Left hindlimb (tissue), 1 donor: ENCODE data around the gene NR3C2.
A peak's percentile ranks its signal among the peaks of the same experiment; 100 is the strongest.

Experiments
- DNase-seq: peaks from one replicate; pipeline ENCODE4 v3.0.0-alpha.2; 2018

Gene NR3C2

DNA sequence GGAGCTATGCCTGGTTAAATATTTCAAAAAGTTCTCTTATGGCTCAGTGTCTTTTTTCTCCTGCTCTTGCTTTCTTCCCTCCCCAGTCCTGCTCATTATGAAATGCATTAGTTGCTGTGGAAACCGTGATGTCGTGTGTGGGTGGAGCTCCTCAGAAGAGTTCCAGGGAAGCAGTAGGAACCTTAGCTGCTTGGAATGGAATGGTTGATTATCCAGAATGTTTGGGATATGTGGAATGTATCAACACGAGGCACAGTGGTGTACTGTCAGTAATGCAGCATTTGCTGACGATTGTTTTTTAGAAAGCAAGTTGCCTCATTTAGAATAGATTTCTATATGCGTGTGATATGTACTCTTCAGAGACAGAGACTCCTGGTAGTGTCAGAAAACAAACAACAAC lies 377.1 kb downstream of the NR3C2 start:
- DNase-seq = peak; percentile 60

DNA sequence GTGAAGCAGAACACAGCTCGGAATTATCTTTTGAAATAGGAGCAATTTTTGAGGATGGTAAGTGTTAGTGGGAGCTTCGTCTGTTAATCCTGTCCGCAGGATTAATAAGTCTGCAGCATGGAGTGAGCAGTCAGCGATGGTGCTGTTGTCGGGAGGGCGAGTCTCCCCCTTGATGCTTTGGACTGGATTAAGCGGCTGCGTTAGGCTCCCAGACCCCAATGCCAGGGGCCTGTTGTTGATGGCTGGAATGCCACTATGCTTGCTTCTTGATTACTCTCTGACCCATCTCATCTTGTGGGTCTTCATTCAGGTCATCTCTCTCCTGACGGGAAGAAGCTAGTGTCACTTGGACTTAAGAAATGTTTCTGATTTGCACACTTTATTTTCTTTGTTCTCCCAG lies 377.8 kb downstream of the NR3C2 start:
- DNase-seq = no peak

GRCh38 chr4:148062301-148062950 lies 379.8 kb downstream of the NR3C2 start:
- no peak for DNase-seq

DNA sequence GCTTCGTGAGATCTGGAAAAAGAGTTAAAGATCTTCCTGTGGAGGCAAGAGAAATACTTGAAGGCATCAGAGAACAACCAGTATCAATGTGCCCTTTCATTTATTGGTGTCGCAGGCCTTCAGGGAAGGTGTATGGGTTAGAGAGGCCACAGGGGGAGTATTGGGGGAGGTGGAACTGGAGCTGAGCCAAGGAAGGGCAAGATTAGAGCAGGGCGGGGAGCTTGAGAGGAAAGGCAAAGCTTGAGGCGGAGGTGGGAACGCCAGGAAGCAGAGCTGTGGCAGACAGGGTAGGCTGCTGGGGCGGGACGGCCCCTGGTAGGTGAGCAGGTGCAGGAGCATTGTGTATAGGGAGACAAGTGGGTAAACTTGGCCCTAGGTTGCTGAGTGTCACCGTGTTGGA lies 380.4 kb downstream of the NR3C2 start:
- DNase-seq = no peak

- DNase-seq = no peak
Observed at GRCh38 chr4:148061141-148061481, 381.1 kb downstream of the NR3C2 start.

- DNase-seq = no peak
Observed at GRCh38 chr4:148060264-148061140, 381.7 kb downstream of the NR3C2 start.

GRCh38 chr4:148059617-148060180 lies 382.5 kb downstream of the NR3C2 start:
- no peak for DNase-seq

DNA sequence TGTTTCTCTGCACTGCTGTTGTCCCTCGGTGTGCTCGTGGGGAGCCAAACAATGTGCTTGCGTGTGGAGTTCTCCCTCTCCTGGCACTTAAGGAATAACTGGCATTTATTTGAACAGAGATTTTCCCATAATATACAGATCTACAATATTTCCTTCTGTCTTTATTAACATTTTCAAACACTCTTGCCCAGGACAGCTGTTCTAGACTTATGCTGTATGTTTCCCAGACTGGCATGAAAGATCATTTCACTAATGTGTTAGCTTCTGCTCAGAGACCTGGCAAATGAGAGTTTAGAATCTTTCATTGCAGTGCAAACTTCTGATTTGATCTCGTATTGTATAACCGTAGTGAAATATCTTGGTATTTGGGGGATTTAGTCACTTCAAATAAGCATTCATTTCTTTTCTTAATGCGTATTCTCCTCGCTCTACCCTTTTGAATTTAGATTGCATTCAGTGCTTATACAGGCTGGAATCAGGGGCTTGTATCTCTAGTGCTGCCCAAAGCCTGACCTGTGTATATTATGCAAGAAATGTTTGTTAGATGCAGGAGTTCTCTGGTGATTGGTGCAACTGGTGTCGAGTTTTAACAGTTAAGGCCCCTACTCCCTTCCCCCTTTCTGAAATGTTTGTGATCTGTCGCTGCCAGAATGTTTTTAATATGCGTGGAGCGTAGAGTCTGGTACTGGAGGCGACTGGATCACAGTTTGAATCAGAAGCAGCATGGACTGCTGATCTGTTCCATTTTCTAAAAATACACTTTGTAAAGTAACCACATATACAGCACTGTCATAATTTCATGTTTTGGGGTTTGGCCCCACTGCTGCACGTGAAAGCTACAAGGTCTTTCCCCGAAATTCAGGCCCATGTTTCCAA lies 384.0 kb downstream of the NR3C2 start:
- no peak for DNase-seq

DNA sequence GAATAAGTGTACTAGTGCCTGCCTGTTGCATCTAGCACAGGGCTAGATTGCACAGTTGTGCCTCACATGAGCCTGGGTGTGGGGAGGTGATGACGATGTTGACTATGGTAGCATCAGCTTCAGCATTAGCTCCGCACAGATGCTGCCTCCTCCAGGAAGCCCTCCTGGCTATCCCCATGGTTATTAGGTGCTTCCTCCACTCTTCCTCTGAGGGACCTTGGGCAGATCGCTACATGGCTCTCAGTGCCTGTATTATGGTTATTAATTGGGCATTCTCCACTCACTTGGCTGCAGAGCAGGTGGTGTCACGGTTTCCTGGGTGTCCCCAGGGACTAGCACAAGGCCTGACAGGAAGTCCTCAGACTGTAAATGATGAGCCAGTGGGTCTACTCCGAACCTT lies 384.7 kb downstream of the NR3C2 start:
- DNase-seq = no peak

- DNase-seq = no peak
Observed at GRCh38 chr4:148056879-148057278, 385.3 kb downstream of the NR3C2 start.

DNA sequence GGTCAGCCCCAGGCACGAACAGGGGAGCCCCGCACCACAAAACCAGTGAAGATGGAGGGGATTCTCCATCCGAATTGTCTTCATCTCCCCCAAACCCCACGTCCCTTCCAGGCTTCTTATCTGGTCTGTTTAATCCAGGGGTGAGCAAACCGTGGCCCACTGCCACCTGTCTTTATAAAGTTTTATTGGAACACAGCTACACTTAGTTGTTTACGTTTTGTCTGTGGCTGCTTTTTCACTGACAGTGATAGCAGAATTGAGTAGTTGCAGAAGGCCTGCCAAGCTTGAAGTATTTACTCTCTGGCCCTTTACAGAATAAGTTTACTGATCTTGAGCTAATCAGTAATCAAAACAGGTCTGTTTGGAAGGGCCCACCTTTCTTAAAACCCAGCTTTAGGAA lies 386.4 kb downstream of the NR3C2 start:
- no peak for DNase-seq

DNA sequence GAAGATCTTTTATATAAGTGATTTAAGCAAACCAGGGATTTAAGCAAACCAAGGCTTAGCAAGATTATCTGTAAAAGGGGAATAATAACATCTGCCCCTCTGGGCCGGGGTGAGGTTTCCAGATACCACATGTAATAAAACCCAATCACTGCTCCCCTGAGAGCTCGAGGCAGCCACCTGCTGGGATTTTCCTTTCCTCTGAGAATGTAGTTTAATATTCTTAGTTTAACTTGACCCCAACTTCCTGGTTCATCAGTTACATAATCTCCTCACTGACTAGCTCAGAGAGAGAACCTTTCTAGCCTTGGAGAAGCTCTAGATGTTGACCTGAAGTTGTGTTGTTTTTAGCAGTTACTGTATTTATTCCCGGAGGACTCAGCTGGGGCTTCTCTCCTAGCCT lies 387.9 kb downstream of the NR3C2 start:
- no peak for DNase-seq

DNA sequence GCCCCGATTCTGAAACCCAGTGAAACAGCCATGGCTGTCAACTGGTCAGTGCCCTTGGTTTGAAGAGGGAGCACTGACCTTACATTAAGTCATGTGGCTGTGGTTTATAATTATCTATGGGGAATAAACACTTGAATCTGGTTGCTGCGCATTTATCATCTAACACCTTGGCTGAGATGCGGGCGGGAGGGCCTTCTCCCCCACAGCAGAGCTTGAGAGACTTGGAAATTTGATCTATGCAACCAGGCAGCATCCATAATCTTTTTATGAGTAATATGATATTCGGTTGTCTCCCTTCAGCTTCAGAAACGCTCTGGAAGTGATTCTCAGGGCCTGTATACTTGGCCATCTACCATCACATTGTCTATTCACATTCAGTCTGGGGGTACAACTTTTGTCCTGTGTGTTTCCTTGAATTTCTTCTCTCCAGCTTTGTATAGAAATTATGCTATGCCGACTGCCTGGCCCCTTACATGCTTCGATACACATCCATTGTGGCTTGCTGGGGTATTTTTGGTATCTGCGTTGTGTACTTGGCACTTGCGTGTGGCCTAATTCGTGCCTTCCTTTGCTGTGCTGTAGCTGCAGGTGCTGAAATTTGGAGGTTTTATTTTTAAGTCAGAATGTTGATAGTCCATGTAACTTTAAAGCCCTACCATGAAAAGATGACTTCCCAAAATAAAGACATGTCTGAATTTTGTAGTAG lies 388.8 kb downstream of the NR3C2 start:
- DNase-seq = no peak

GRCh38 chr4:148052448-148052847 lies 389.8 kb downstream of the NR3C2 start:
- DNase-seq = no peak

DNA sequence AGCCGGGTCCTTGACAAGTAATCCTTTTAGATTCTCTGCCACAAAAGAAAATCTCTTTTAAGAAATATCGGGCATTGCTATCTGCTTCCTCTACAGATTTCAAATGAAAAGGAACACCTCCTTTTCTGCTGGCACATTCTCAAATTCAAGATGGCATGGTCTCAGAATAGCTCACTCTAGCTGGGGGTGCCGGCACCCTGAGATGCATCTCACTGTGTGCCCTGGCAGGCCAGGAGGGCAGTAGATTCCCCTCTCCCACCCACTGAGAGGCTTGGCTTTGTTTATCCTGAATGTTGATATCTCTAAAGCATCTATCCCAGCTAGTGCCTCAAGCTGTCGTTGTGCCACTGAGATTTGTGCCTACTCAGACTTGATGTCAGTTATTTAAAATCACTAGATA lies 390.8 kb downstream of the NR3C2 start:
- DNase-seq = no peak

DNA sequence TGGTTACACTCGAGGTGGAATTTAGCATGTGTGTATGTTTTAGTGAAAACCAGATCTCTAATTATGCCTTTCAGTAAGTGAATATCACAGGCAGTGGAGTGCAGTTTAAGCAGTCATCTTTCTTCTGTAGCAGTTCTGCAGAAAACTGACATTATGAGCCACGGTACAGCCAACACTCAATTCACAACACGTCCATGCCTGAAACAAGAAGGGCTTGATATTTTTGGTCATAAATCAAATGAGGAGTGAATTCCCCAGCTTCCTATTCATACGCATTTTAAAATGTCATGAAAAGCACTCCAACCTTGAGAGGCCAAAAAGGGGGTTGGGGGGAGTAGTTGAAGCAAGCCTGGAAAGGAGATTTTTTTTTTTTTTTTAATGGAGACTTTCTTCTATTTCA lies 393.6 kb downstream of the NR3C2 start:
- no peak for DNase-seq

DNA sequence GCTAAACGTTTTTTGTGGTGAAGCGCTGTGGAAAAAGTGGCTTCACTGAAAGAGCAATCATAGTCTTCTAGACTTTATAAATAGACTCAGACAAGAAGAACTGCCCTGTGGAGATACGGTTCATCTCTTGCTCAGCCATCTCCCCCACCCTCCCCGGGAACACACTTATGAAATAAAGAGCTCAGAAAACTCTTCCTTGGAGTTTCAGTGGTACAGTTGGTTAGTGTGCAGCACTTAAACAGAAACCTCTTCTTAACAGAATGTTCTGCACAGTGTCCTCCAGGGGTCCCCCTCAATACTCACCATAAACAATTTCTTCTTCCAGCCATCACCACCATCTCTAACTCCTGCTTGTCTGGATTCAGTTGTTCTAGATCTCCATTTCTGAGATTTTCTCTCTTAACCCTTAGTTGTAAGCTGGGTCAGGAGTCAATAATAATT lies 397.3 kb downstream of the NR3C2 start:
- DNase-seq = no peak

- DNase-seq = peak; percentile 56
Observed at GRCh38 chr4:148044089-148044911, 397.9 kb downstream of the NR3C2 start.

- DNase-seq = no peak
Observed at GRCh38 chr4:148041606-148042329, 400.4 kb downstream of the NR3C2 start.

DNA sequence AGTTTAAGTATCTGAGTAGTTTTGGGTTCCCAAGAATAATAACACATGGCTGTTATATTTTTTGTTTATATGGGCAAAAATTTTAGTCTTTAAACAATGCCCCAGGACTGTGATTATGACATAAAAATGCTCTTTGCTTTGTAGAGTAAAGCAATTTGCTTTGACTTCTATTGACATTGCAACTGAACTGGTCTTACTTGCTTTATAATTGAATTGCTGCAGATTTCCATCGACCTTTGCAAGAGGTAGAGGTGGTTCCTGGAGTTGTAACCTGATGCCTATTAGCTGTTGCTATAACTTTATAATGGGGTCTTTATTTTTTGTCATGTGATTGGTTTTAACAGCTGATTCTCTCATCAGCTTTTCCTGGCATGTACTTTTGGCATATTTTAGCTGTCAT lies 407.4 kb downstream of the NR3C2 start:
- DNase-seq = no peak
